GM21526 (cell line): ENCODE measurements around the gene GLA.
A peak's percentile ranks its signal among the peaks of the same experiment; 100 is the strongest.

ENCODE experiments used
- ATAC-seq: cut with Tn5 transposase; IDR thresholded peaks from one replicate; pipeline ENCODE4 v1.9.1; 2021; ENCODE audit warnings: moderate library complexity; ENCODE audit not compliant: unreplicated experiment, low FRiP score

Gene GLA

GRCh38 chrX:101359966-101360365 lies 47.8 kb downstream of the GLA start:
- ATAC-seq, result no peak

- no peak for ATAC-seq
Observed at GRCh38 chrX:101357166-101357795, 50.4 kb downstream of the GLA start.

- ATAC-seq, result no peak
Observed at GRCh38 chrX:101349193-101349562, 58.5 kb downstream of the GLA start.

- ATAC-seq, result peak; percentile 96
Observed at GRCh38 chrX:101348452-101349192, 59.1 kb downstream of the GLA start, which contains the start of gene TIMM8A. TSS of gene TIMM8A (minus strand) at chrX:101348742. CDS start at chrX:101348664, 78 bp downstream.

GRCh38 chrX:101347859-101348451 lies 59.8 kb downstream of the GLA start:
- ATAC-seq, result peak; percentile 3
